IMR-90 (cell line): Measurements from ENCODE around the gene TBC1D10B. TPM values are rescaled to one million over a fixed set of nuclear protein-coding genes. Genes with fewer than 3 reads are reported as not detected.

Experiments
- ATAC-seq: fragments of 200-7000 bp; cut with Tn5 transposase; 2 replicates; pipeline ENCODE4 v1.9.1; 2020; ENCODE audit warnings: low read depth, mild to moderate bottlenecking, moderate library complexity
- BruUV-seq: library from RNA; stranded (reverse); fragments of 400-500 nt; replicated peaks from 2 replicates; lab custom pipeline; 2021; lab: Mats Ljungman, UMichigan
- CTCF ChIA-PET: fragments of 300-600 bp; formaldehyde crosslinking; extraction: SDS; loops from one replicate; lab custom pipeline; 2021; ENCODE audit warnings: antibody characterized with exemption; lab: Yijun Ruan, JAX
- POLR2A ChIA-PET: fragments of 300-600 bp; sonication (Branson Sonifier 250); formaldehyde crosslinking; loops from one replicate; lab custom pipeline; 2022; ENCODE audit warnings: antibody characterized with exemption; ENCODE audit not compliant: unreplicated experiment; lab: Charles Lee
- DNase-seq: peaks from one replicate; pipeline ENCODE4 v3.0.0; 2013
- H2AFZ ChIP-seq: replicated peaks from 2 replicates; pipeline ENCODE3; 2013; ENCODE audit warnings: low read length, mild to moderate bottlenecking; ENCODE audit not compliant: poor library complexity
- H2AK5ac ChIP-seq: 2 replicates; pipeline ENCODE4 v1.6.1; 2013; ENCODE audit warnings: low read depth, low read length, inconsistent platforms
- H2AK9ac ChIP-seq: replicated peaks from 2 replicates; pipeline ENCODE3; 2013; ENCODE audit warnings: mild to moderate bottlenecking, low read depth, low read length, moderate library complexity; ENCODE audit not compliant: poor library complexity
- H2BK120ac ChIP-seq: 2 replicates; pipeline ENCODE4 v1.6.1; 2013; ENCODE audit warnings: low read depth, low read length, inconsistent platforms
- H2BK15ac ChIP-seq: 3 replicates; pipeline ENCODE4 v1.6.1; 2013; ENCODE audit warnings: low read depth, low read length, inconsistent platforms
- H2BK20ac ChIP-seq: 2 replicates; pipeline ENCODE4 v1.6.1; 2013; ENCODE audit warnings: low read depth, mild to moderate bottlenecking, inconsistent platforms, low read length, moderate library complexity
- H2BK5ac ChIP-seq: 2 replicates; pipeline ENCODE4 v1.6.1; 2013; ENCODE audit warnings: mild to moderate bottlenecking, low read depth, low read length, inconsistent platforms; ENCODE audit not compliant: poor library complexity, severe bottlenecking
- H3K14ac ChIP-seq: replicated peaks from 2 replicates; pipeline ENCODE4 v1.6.1; 2013; ENCODE audit warnings: low read depth, low read length, inconsistent platforms
- H3K18ac ChIP-seq: 2 replicates; pipeline ENCODE4 v1.6.1; 2013; ENCODE audit warnings: low read depth, low read length, control low read depth
- H3K23ac ChIP-seq: 2 replicates; pipeline ENCODE4 v1.6.1; 2013; ENCODE audit warnings: low read depth, low read length, inconsistent platforms
- H3K27ac ChIP-seq: 2 replicates; pipeline ENCODE4 v1.5.1; 2013; ENCODE audit warnings: mild to moderate bottlenecking, control low read depth, low read length; ENCODE audit not compliant: insufficient read depth
- H3K27me3 ChIP-seq: 2 replicates; pipeline ENCODE4 v1.6.1; 2013; ENCODE audit warnings: low read length; ENCODE audit not compliant: control insufficient read depth, insufficient read depth
- H3K36me3 ChIP-seq: 2 replicates; pipeline ENCODE4 v1.6.1; 2013; ENCODE audit warnings: low read length, mixed read lengths; ENCODE audit not compliant: control insufficient read depth, insufficient read depth
- H3K4ac ChIP-seq: 2 replicates; pipeline ENCODE4 v1.6.1; 2013; ENCODE audit warnings: low read depth, low read length, inconsistent platforms
- H3K4me1 ChIP-seq: 2 replicates; pipeline ENCODE4 v1.6.1; 2013; ENCODE audit warnings: low read length, mixed read lengths; ENCODE audit not compliant: control insufficient read depth, insufficient read depth
- H3K4me2 ChIP-seq: 2 replicates; pipeline ENCODE4 v1.6.1; 2013; ENCODE audit warnings: low read depth, mild to moderate bottlenecking, control low read depth, low read length, moderate library complexity
- H3K4me3 ChIP-seq: 2 replicates; pipeline ENCODE4 v1.5.1; 2013; ENCODE audit warnings: low read depth, mild to moderate bottlenecking, control low read depth, low read length, moderate library complexity; ENCODE audit not compliant: insufficient read depth
- H3K56ac ChIP-seq: 2 replicates; pipeline ENCODE4 v1.6.1; 2013; ENCODE audit warnings: low read length, inconsistent platforms; ENCODE audit not compliant: insufficient read depth; ENCODE audit errors: extremely low read depth
- H3K79me1 ChIP-seq, 2 experiments: 2 replicates each; pipeline ENCODE4 v1.6.1; 2013; ENCODE audit warnings: low read length in 2 of 2, inconsistent platforms in 1 of 2, low read depth in 1 of 2
- H3K9ac ChIP-seq: 2 replicates; pipeline ENCODE4 v1.6.1; 2013; ENCODE audit warnings: low read depth, low read length, control low read depth
- H3K9me1 ChIP-seq: 2 replicates; pipeline ENCODE4 v1.6.1; 2013; ENCODE audit warnings: low read length, inconsistent platforms; ENCODE audit not compliant: insufficient read depth
- H3K9me3 ChIP-seq: 2 replicates; pipeline ENCODE4 v1.6.1; 2013; ENCODE audit warnings: low read length; ENCODE audit not compliant: control insufficient read depth, insufficient read depth
- H4K20me1 ChIP-seq: 2 replicates; pipeline ENCODE4 v1.6.1; 2013; ENCODE audit warnings: low read length, inconsistent platforms; ENCODE audit not compliant: insufficient read depth
- H4K5ac ChIP-seq: 2 replicates; pipeline ENCODE4 v1.6.1; 2013; ENCODE audit warnings: mild to moderate bottlenecking, low read depth, low read length, control low read depth
- H4K8ac ChIP-seq, 2 experiments: 2 replicates each; pipeline ENCODE4 v1.6.1; 2013; ENCODE audit warnings: low read depth in 2 of 2, low read length in 2 of 2, control low read depth in 1 of 2, inconsistent platforms in 1 of 2
- H4K91ac ChIP-seq: 2 replicates; pipeline ENCODE4 v1.6.1; 2013; ENCODE audit warnings: low read depth, low read length, inconsistent platforms; ENCODE audit not compliant: insufficient read depth
- FOS ChIP-seq: fragments of 150-350 bp; IDR thresholded peaks from 2 replicates; pipeline ENCODE4 v1.6.1; 2016; ENCODE audit warnings: low read depth, low read length
- MAFK ChIP-seq: IDR thresholded peaks from 2 replicates; pipeline ENCODE4 v1.6.1; 2012; ENCODE audit warnings: low read depth, low read length, improper control_type of control experiment
- MAZ ChIP-seq: IDR thresholded peaks from 2 replicates; pipeline ENCODE4 v1.6.1; 2012; ENCODE audit warnings: low read depth, mild to moderate bottlenecking, low read length, improper control_type of control experiment, moderate library complexity, borderline replicate concordance
- MXI1 ChIP-seq: IDR thresholded peaks from 2 replicates; pipeline ENCODE4 v1.6.1; 2012; ENCODE audit warnings: low read depth, mild to moderate bottlenecking, low read length, moderate library complexity, borderline replicate concordance
- NFE2L2 ChIP-seq: fragments of 150-350 bp; IDR thresholded peaks from 2 replicates; pipeline ENCODE4 v1.6.1; 2016; ENCODE audit warnings: low read depth, mild to moderate bottlenecking, low read length
- POLR2A ChIP-seq: IDR thresholded peaks from 2 replicates; pipeline ENCODE4 v1.6.1; 2012; ENCODE audit warnings: mild to moderate bottlenecking, low read depth, low read length
- RCOR1 ChIP-seq: IDR thresholded peaks from 2 replicates; pipeline ENCODE4 v1.6.1; 2012; ENCODE audit warnings: mild to moderate bottlenecking, low read length, improper control_type of control experiment; ENCODE audit not compliant: insufficient replicate concordance
- RFX5 ChIP-seq: IDR thresholded peaks from 2 replicates; pipeline ENCODE4 v1.8.0; 2012; ENCODE audit warnings: low read depth, mild to moderate bottlenecking, low read length, moderate library complexity
- SMC3 ChIP-seq: fragments of 150-350 bp; IDR thresholded peaks from 2 replicates; pipeline ENCODE4 v1.6.1; 2016; ENCODE audit warnings: low read depth, mild to moderate bottlenecking, antibody characterized with exemption, low read length, moderate library complexity
- WGBS, 2 experiments: methylation state at CpG; one replicate each; pipeline versions ENCODE4 v1.1.5 to v1.1.7; 2013; ENCODE audit warnings: missing lambda C conversion rate in 2 of 2; ENCODE audit not compliant: insufficient read length in 1 of 2; ENCODE audit errors: extremely low coverage in 2 of 2; 5-methylcytosine and 5-hydroxymethylcytosine counted together
- dilution Hi-C: fragments of 300-500 bp; cut with HindIII; formaldehyde crosslinking; loops from one replicate; pipeline ENCODE4 v1.14.3; 2018; ENCODE audit warnings: low sequenced_read_pairs; ENCODE audit not compliant: unreplicated experiment
- in situ Hi-C: fragments of 300-500 bp; cut with MboI; formaldehyde crosslinking; loops from 3 replicates; pipeline ENCODE4 v1.14.3; 2019; ENCODE audit warnings: low sequenced_read_pairs, inconsistent platforms, mixed read lengths
- intact Hi-C: fragments of 100-400 bp; cut with micrococcal nuclease; formaldehyde crosslinking; loops from 2 replicates; pipeline ENCODE4 v1.10.0; 2022
- polyA plus RNA-seq, 3 experiments: library from polyadenylated mRNA; depleted of rRNA; stranded (reverse); fragments of >200 nt; gene quantifications; 2 replicates each; pipeline ENCODE4 v1.2.3, GENCODE V29; 2012; ENCODE audit warnings: low replicate concordance in 1 of 3
- total RNA-seq: library from RNA; depleted of rRNA; stranded (reverse); fragments of >200 nt; gene quantifications from 2 replicates; pipeline ENCODE4 v1.2.3, GENCODE V29; 2012
- TF ChIP-seq, protein P1 (sequence below): fragments of 150-350 bp; IDR thresholded peaks from 2 replicates; pipeline ENCODE4 v1.6.1; 2017; ENCODE audit warnings: mild to moderate bottlenecking, antibody characterized with exemption, low read length, low read depth
- TF ChIP-seq, protein P2 (sequence below): fragments of 150-350 bp; IDR thresholded peaks from 2 replicates; pipeline ENCODE4 v1.6.1; 2016; ENCODE audit warnings: low read depth, mild to moderate bottlenecking, low read length, moderate library complexity, borderline replicate concordance
- TF ChIP-seq, protein P3 (sequence below): conservative IDR thresholded peaks from 2 replicates; pipeline ENCODE4 v1.5.1; 2012; ENCODE audit warnings: mild to moderate bottlenecking, low read depth, low read length, improper control_type of control experiment

Gene TBC1D10B
- total and polyA plus RNA-seq, 2 of the 4 experiments (the other 2 are of a cell fraction), result 8.4 to 24.9 TPM

DNA sequence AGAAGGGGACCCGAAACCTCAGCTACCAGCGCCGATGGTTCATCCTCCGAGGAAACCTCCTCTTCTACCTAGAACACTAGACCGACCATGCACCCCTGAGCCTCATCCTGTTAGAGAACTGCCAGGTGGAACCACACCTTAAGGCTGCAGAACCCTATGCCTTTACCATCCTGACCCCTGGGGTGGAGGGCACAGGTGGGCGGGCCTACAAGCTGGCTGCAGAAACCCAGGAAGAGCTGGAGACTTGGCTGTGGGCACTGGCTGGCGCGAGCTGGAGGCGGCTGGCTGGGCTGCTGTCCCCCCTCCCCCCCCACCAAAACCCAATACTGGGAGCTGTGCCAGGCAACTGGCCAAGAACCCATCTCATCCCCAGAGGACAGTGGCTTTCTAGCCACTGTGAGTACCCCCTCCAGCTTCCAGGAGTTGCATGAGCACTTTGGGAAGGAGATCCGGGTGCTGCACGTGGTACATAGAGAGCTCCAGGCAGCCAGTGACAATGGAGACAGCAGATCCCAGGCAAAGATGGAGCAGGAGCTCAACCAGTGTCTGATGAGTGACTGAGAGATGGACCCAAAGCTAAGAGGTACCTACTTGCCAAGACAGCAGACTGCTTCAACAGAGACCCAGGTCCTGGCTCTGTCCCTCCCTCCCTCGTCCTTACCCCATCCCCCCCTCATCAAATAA is 13.8 kb downstream of the TBC1D10B start:
- H3K9ac ChIP-seq, result no peak overlapping the region
- H2BK120ac ChIP-seq, result peak overlapping the region; percentile 71; the same call in 1 of the 2 replicates
- H3K9me3 ChIP-seq, result no peaks in the 10 kb centered on the region
- no peak for TF ChIP-seq NFE2L2
- TF ChIP-seq, protein P1, sequence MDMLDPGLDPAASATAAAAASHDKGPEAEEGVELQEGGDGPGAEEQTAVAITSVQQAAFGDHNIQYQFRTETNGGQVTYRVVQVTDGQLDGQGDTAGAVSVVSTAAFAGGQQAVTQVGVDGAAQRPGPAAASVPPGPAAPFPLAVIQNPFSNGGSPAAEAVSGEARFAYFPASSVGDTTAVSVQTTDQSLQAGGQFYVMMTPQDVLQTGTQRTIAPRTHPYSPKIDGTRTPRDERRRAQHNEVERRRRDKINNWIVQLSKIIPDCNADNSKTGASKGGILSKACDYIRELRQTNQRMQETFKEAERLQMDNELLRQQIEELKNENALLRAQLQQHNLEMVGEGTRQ, result no peak
- no peak for TF ChIP-seq FOS
- no peak for TF ChIP-seq POLR2A
- TF ChIP-seq RCOR1, result no peak
- TF ChIP-seq MAFK, result no peak
- TF ChIP-seq RFX5, result no peak
- no peak for TF ChIP-seq SMC3
- TF ChIP-seq MXI1, result no peak
- TF ChIP-seq MAZ, result no peak
- TF ChIP-seq, protein P2, sequence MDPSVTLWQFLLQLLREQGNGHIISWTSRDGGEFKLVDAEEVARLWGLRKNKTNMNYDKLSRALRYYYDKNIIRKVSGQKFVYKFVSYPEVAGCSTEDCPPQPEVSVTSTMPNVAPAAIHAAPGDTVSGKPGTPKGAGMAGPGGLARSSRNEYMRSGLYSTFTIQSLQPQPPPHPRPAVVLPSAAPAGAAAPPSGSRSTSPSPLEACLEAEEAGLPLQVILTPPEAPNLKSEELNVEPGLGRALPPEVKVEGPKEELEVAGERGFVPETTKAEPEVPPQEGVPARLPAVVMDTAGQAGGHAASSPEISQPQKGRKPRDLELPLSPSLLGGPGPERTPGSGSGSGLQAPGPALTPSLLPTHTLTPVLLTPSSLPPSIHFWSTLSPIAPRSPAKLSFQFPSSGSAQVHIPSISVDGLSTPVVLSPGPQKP, result no peak
- TF ChIP-seq, protein P3, sequence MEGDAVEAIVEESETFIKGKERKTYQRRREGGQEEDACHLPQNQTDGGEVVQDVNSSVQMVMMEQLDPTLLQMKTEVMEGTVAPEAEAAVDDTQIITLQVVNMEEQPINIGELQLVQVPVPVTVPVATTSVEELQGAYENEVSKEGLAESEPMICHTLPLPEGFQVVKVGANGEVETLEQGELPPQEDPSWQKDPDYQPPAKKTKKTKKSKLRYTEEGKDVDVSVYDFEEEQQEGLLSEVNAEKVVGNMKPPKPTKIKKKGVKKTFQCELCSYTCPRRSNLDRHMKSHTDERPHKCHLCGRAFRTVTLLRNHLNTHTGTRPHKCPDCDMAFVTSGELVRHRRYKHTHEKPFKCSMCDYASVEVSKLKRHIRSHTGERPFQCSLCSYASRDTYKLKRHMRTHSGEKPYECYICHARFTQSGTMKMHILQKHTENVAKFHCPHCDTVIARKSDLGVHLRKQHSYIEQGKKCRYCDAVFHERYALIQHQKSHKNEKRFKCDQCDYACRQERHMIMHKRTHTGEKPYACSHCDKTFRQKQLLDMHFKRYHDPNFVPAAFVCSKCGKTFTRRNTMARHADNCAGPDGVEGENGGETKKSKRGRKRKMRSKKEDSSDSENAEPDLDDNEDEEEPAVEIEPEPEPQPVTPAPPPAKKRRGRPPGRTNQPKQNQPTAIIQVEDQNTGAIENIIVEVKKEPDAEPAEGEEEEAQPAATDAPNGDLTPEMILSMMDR, result no peak
- no peak overlapping the region for H2BK20ac ChIP-seq
- no peaks in the 10 kb centered on the region for H3K27me3 ChIP-seq
- no peak overlapping the region for H2BK5ac ChIP-seq
- H3K9me1 ChIP-seq, result peaks cover 9% of the 10 kb centered on the region
- H3K27ac ChIP-seq, result peak overlapping the region; percentile 93; the same call in 1 of the 2 replicates
- dilution Hi-C loops (no loop called here), in situ Hi-C loops (no loop called here), intact Hi-C loops (no loop called here)
- H2BK15ac ChIP-seq, result 0 out of 3 replicates have a peak overlapping the region, but pooled peaks have one; percentile 12
- peak overlapping the region; percentile 55 to 93 for H4K8ac ChIP-seq
- peak overlapping the region; percentile 91 for H3K4ac ChIP-seq
- H3K18ac ChIP-seq, result no peak overlapping the region
- no peak overlapping the region for H3K56ac ChIP-seq
- POLR2A ChIA-PET, result interaction anchor here (0.6 kb wide), 1 partner anchor 305 kb away, joined by 5 read pairs; no protein-coding TSS in a partner anchor
- CTCF ChIA-PET, result no interaction called here
- no peak overlapping the region for H3K4me3 ChIP-seq
- no peak overlapping the region for H4K91ac ChIP-seq
- H4K20me1 ChIP-seq, result peaks cover 8% of the 10 kb centered on the region; the same call in 1 of the 2 replicates
- H3K4me1 ChIP-seq, result peaks cover 7% of the 10 kb centered on the region; the same call in 1 of the 2 replicates
- WGBS, 2 experiments, result no CpG with 5 or more reads among the region's 12 CpGs
- peak overlapping the region; percentile 88 for H2AK5ac ChIP-seq
- peak overlapping the region; percentile 96 for H2AK9ac ChIP-seq
- H3K23ac ChIP-seq, result no peak overlapping the region
- no peak overlapping the region; the same call in 1 of the 2 replicates for H4K5ac ChIP-seq
- peak overlapping the region; percentile 18 for H2AFZ ChIP-seq
- H3K36me3 ChIP-seq, result peaks cover 49% of the 10 kb centered on the region
- H3K4me2 ChIP-seq, result peak overlapping the region; percentile 80
- peaks cover 10 to 70% of the 10 kb centered on the region in 2 experiments for H3K79me1 ChIP-seq
- ATAC-seq (no peak), DNase-seq (no peak)
- no peak overlapping the region for H3K14ac ChIP-seq
- no TSS peak for BruUV-seq
